Left lobe of liver (tissue), 2 donors: ENCODE data around the gene MYCBP. TPM values are rescaled to one million over a fixed set of nuclear protein-coding genes. Genes with fewer than 3 reads are reported as not detected.
"Not testable (repeated sequence)": the region's sequence is repeated elsewhere in the genome, so short reads cannot be mapped to it uniquely, and the experiment has no call there.

Experiments
- ATAC-seq: fragments of 200-7000 bp; cut with Tn5 transposase; one replicate; pipeline ENCODE4 v1.9.1; 2020; ENCODE audit warnings: mild to moderate bottlenecking, moderate library complexity
- DNase-seq: peaks from one replicate; pipeline ENCODE4 v3.0.0-alpha.2; 2020; ENCODE audit warnings: low spot score
- total RNA-seq: library from RNA; stranded (reverse); gene quantifications from one replicate; pipeline ENCODE4 v1.2.1, GENCODE V29; 2021
- donor health status: DM: no; HTN: no; CAD: no; lungs with moderate emphysema.
- donor health status: DM: no; HTN: yes; CAD: no.

MYCBP gene
- total RNA-seq, 1 donor from 2014 or later = 10.9 TPM

- ATAC-seq (no peak), DNase-seq (no peak)
Measured at GRCh38 chr1:38870996-38871395, 2.2 kb downstream of the MYCBP start.

- DNase-seq (no peak), ATAC-seq (no peak)
Measured at GRCh38 chr1:38867208-38867607, 5.9 kb downstream of the MYCBP start.

- ATAC-seq (no peak), DNase-seq (no peak)
Measured at GRCh38 chr1:38865112-38865715, 7.9 kb downstream of the MYCBP start.

- no peak for DNase-seq
Measured at GRCh38 chr1:38860454-38860795, 12.7 kb downstream of the MYCBP start.

GRCh38 chr1:38859561-38860453 lies 13.3 kb downstream of the MYCBP start, which contains the start of gene RRAGC:
RRAGC (minus strand) TSS chr1:38859772; CDS start chr1:38859646, 126 bp downstream.
- peak; percentile 100 for DNase-seq
- peak; percentile 94 for ATAC-seq

More at GRCh38 chr1:38860454-38860795, 12.7 kb downstream of the MYCBP start:
- ATAC-seq = no peak

DNA sequence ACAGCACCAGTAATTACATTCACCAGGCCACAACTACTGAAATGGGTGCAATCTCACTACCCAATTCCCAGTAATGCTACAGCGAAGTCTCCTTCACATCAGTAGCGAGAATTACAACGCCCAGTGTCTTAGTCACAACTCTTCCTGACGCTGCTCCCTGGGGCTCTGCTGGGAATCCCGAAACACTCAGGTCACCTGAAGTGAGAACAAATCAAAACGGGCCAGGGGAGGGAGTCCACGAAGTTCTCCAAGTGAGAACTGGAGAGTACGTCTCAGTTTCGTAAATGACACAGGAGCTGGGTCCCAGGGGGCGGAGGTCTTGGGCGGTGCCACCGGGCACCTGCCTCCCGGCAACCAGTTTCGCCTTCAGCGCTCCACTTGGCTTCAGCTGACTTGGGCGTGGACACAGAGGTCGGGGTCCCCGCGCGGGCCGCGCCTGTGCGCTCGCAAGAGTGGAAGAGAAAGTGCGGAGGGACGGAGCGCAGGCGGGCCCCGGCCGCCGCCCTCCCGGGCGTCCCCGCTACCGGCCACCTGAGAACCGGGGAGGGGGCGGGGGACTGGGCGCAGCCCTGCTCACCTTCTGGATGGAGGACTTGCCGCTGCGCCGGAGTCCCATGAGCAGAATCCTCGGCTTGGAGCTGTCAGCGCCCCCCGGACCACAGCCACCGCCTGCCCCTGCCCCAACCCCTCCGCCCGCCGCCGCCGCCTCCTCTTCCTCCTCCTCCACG lies 14.2 kb downstream of the MYCBP start:
- DNase-seq (peak; percentile 81), ATAC-seq (peak; percentile 69)

DNA sequence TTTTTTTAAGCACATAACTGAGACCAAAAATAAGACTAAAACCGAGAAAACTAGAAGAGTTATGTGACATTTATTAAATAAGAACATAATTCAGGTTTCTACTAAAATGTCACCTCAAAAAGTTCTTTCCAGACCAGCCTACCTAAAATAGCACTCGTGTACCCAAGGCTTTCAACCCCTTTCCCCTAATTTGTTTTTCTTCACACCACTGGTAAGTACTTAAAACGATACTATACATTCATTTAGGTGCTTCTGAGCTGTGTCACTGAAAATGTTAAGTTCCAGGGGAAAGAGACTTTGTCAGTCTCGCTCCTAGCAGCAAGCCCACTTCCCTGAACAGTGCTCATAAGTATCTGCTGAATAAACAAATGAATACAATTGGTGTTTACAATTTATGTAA lies 20.4 kb downstream of the MYCBP start:
- DNase-seq (no peak), ATAC-seq (no peak)

DNA sequence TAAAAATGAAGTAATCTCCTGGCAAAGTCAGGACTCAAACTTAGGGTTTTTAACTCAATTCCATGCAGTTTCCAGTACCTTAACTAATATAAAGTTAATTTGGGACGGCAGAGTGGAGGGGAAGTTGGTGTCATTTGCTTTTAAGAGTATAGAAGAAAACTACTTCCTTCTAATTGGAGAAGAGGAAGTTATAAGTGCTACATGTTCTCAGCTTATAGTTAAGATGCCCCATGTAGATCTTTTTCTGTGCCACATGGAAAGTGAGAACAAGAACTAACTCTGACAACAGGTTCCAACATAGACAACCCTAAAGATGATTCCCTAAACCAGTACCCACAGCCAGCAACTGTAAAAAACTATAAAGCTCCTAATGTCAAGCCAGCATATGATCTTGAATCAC lies 25.1 kb downstream of the MYCBP start:
- ATAC-seq = no peak

GRCh38 chr1:38846210-38846609 lies 26.9 kb downstream of the MYCBP start:
- ATAC-seq (no peak), DNase-seq (no peak)

More for the DNA sequence above, 25.1 kb downstream of the MYCBP start:
- DNase-seq = no peak

GRCh38 chr1:38845088-38845487 lies 28.1 kb downstream of the MYCBP start:
- ATAC-seq, DNase-seq: not testable (repeated sequence)

DNA sequence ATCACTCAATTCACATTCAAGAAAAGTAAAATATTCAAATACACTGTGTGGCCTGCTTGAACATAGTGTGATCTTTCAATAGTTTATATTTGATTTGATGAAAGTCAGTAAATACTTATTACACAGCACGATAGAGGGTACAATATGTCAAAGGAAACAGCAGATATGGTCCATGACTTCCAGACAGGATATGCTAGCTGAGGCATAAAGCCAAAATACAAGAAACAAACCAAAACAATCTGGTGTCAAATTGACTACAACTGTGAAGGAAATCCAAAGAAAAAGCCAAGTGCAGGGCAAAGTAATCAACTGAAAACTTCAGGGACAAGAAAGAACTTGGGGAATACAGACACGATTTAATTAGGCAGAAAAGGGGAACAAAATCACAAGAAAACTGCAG lies 32.9 kb downstream of the MYCBP start:
- DNase-seq = no peak
- no peak for ATAC-seq

- DNase-seq = no peak
- no peak for ATAC-seq
Measured at GRCh38 chr1:38839363-38839762, 33.8 kb downstream of the MYCBP start.

GRCh38 chr1:38836316-38836715 lies 36.8 kb downstream of the MYCBP start:
- ATAC-seq, DNase-seq: not testable (repeated sequence)

- DNase-seq = no peak
- peak; percentile 98 for ATAC-seq
Measured at GRCh38 chr1:38834937-38835827, 38.0 kb downstream of the MYCBP start.

DNA sequence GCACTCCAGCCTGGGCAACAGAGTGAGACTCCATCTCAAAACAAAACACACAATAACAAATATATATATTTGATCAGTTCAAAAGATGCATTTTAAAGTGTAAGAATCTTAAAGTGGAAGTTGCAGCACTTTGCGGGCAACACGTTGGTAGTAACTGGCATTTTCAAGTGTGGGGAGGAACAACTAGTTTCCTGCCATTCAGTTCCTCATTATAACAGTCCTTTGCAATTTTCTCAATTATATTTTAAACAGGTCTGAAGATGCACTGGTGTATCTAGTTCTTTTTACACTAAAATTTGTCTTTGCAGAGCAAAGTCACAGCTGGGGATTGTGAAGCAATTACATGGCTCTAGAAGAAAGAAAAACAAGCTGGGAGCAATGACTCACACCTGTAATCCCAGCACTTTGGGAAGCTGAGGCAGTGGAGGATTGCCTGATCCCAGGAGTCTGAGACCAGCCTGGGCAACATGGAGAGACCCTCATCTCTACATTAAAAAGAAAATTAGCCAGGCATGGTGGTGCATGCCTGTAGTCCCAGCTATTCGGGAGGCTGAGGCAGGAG lies 38.8 kb downstream of the MYCBP start:
- DNase-seq = no peak
- ATAC-seq = no peak

- no peak for ATAC-seq
Measured at GRCh38 chr1:38833146-38833545, 40.0 kb downstream of the MYCBP start.

DNA sequence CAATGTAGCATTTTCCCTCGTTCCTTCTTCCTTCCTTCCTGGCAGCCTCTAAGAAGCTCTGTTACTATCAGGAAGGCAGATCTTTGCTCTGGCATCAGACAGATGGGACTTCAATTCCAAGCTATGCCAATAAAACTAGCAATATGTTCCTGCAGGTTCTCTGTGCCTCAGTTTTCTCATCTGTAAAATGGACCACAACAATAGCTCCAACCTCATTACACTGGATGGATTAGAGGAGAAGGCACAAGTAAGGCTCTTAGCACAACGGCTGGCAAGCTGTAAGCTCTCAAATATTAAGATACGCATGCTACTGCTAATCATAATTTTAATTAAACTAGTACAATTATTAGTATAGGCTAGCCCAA lies 40.8 kb downstream of the MYCBP start:
- no peak for ATAC-seq

More at GRCh38 chr1:38833146-38833545, 40.0 kb downstream of the MYCBP start:
- no peak for DNase-seq

DNA sequence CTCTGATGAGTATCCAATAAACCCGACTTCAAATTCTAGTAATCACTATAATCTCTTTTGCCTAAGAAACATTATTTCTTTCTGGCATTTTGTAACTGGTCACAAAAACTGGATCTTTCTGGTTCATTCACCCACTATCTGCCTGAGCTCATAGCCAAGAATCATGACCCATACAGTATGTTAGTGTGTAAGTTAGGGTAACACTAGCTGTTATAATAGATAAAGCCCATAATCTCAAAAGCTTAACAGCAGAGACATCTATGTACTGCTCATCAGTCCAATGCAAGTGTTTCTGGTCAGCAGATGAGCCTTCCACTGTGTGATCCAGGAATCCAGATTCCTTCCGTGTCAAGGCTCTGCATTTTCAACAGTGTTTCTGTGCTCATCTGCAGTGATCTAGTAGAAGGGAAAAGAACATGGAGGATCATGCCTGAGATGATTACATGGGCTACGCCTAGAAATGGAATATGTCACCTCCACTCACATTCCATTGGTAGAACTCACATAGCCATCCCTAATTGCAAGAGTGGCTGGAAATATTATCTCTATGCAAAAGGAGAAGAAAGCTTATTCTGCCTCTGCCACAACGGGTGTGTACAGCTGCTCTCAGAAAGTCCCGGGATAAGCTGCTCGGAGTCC lies 41.3 kb downstream of the MYCBP start:
- ATAC-seq (no peak), DNase-seq (no peak)

More for the DNA sequence above, 40.8 kb downstream of the MYCBP start:
- DNase-seq = no peak

- no peak for ATAC-seq
- no peak for DNase-seq
Measured at GRCh38 chr1:38829368-38829767, 43.8 kb downstream of the MYCBP start.

GRCh38 chr1:38827318-38827717 lies 45.8 kb downstream of the MYCBP start:
- ATAC-seq = no peak
- no peak for DNase-seq
